NCI-H1694 (cell line): ENCODE results near the gene GTF2I.
"Not testable (repeated sequence)": the region's sequence is repeated elsewhere in the genome, so short reads cannot be mapped to it uniquely, and the experiment has no call there.

Source experiments
- DNase-seq: peaks from one replicate; lab custom pipeline; 2025; lab: John Stamatoyannopoulos, UW

The GTF2I gene

GRCh38 chr7:74717889-74718288, 60.4 kb downstream of the GTF2I start:
- DNase-seq: no peak

DNA sequence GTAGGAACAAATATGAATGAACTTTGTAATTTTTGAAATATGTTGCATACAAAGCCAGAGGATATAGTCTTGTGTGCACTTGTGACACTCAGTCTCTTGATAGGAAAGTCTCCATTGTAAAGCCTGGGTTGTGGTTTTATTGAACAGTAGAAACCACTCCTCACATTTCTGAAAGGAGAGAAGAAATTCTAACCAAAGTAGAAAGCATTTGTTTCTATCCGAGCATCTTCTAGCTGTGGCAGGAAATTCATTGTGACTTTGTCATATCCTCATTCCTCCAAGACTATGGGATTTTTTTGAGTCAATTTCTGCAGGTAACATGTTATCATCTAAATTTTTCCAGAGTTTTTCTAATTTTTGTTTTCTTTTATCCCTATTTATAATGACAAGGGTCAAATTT, 60.8 kb downstream of the GTF2I start:
- no peak for DNase-seq

DNA sequence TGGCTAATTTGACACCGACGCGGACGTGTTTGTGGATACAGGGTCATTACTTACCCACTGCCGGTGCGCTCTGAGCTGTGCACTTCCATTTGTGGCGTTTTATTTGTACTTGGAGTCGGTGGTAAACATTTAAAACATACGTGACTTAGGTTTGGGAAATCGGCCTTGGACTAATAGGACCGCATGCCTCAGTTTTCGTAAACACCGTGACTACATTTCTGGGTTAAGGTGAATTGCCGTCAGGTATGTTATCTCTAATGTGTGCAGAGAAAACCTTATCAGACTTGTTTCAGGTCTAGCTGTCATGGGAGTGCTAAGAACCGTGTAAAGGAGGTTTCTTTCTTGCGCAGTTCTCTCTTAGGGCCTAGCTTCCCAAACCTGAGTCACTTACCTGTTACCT, 64.6 kb downstream of the GTF2I start:
- no peak for DNase-seq

- no peak for DNase-seq
Observed at GRCh38 chr7:74725840-74726239, 68.3 kb downstream of the GTF2I start.

- DNase-seq: no peak
Observed at GRCh38 chr7:74726309-74727101, 69.0 kb downstream of the GTF2I start.

GRCh38 chr7:74728686-74729085, 71.2 kb downstream of the GTF2I start:
- DNase-seq: not testable (repeated sequence)

DNA sequence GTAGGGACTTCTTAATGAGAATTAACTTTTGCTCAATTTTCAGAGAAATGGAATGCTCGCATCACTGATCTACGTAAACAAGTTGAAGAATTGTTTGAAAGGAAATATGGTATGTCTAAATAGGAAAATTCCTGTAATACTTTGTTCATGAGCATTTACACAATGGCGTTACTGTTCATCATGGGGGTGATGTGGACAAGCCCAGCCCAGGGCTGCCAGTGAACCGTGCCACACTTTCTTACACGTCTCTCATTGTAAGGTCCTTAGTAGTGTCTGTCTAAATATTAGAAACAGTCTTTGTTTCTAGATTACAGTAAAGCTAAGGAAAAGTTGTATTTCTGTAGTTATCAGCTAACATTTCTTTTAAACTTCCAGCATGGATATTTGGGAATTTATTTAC, 72.7 kb downstream of the GTF2I start:
- DNase-seq: not testable (repeated sequence)

- not testable (repeated sequence) for DNase-seq
Observed at GRCh38 chr7:74739974-74740703, 82.6 kb downstream of the GTF2I start.

DNA sequence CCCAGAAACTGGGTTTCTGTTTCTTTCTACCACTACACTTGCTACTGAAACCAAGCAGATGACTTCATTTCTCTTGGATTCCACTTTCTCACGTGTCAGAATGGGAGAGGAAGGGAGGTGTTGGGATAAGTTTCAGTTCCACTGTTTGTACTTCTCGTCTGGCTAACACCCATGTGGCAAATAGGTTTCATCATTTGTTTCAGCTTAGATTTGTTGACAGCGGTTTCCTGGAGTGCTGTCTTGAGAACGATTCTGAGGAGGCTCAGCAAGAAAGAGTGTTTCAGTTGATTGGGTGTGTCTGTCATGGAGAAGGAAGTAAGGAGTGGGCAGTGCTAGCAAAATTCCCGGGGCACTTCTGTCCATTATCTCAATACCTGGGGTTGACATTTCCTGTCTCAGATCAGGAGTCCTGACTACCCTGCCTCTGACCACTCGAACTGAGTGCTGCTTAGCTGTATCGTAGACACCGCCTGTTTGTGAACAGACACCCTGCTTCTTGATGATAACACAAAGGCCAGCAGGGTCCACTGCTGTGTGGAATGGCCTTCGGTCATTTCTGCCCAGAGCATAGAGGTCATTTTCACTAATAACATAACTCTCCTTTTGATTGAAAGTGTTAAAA, 86.5 kb downstream of the GTF2I start:
- DNase-seq: not testable (repeated sequence)

DNA sequence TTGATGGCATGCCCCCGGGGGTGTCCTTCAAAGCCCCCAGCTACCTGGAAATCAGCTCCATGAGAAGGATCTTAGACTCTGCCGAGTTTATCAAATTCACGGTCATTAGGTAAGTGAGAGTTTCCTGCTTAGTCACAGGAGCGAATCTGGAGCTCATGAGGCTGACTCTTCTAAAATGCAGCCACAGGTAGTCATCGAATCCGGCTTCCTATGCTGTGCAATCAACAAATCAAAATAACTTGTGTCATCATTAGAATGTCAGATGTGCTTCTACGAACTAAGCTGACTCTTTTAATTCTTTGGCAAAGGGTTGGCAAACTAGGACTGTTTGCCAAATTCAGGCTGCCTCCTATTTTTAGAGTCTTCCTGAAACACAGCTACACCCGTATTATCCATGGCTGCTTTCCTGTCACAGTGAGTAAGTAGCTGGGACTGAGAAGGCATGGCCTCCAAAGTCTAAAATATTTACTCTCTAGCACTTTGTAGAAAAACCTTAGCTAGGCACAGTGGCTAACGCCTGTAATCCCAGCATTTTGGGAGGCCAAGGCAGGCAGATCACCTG, 96.5 kb downstream of the GTF2I start:
- DNase-seq: not testable (repeated sequence)

DNA sequence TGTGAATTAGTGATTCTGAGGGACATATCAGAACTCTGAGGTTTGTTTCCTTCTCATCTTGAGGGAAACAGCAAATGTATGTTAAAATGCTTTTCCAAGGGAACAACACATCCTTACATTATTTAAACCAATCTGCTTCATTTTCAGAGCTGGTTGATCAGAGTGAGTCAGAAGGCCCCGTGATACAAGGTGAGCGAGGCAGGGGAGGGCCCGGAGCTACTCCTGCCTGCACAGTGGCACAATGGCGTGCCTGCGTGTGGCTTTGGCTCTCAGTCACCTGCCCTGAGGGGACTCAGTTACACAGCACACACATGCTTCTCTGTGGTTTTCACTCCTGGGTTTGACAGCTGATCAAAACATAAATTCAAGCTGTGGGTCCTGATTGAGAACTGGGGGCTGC, 99.2 kb downstream of the GTF2I start:
- not testable (repeated sequence) for DNase-seq

DNA sequence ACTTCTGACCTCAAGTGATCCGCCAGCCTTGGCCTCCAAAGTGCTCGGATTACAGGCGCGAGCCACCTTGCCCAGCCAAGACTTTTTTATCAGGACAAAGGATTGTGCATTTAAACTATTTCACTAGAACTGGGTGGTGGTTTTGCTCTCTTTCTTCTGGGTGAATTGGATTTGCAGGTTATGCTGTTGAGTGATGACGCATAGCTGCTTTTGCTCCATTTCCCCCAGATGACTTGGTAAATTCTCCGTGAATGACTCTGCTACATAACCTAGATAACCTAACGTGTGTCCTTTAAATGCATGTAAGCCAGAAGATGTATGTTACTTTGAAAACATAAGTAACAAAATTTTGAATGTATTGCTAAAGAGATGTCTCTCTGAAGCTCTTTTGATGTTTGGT, 100.8 kb downstream of the GTF2I start:
- DNase-seq: not testable (repeated sequence)

- not testable (repeated sequence) for DNase-seq
Observed at GRCh38 chr7:74758982-74759381, 101.5 kb downstream of the GTF2I start.

DNA sequence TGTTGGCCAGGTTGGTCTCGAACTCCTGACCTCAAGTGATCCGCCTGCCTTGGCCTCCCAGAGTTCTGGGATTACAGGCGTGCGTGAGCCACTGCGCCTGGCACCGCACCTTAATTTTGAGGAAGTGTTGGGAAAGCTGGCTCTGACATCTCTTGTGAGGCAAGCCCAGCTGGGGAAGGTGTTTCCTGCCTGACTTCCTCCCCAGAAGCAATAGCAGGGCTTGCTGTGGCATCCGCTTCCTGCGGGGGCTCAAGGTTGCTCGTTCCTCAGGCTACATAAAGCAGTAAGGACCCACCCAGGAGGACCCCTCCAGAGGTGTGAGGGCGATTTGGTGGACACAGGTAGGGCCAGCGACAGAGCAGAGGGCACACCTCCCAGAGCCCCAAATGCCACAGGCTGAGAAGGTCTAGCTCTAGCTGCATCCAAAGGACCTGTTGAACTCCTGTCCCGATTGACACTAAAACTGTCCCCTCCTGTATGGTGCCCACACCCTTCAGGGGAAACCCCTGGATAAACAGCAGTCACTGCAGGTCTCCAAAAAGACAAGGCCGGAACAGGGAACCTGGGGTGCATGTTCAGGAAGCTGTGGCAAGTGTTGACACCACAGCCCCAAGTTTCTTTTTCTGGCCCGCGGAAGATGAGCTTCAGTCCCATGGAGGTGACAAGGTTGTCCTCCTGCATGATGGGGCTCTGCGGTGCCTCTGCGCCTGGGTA, 107.8 kb downstream of the GTF2I start:
- not testable (repeated sequence) for DNase-seq

- not testable (repeated sequence) for DNase-seq
Observed at GRCh38 chr7:74766509-74766908, 109.0 kb downstream of the GTF2I start.

DNA sequence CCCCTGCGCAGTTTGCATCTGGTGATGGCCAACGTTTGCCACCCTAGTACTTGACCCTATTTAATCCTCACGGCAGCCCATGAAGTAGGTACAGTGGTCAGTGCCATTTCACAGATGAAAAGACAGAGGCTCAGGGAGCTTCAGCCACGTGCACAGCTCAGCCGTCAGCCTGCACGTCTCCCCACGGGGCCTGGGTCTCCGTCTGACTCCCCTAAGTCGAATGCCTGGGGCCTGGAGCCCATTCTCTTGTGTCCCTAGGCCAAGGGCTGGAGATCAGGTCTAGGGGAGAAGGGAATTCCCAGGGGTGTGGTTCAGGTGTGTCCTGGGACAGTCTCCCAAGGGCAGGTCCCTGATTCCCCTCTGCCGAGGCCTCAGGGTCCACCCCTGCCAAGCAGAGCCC, 109.5 kb downstream of the GTF2I start:
- not testable (repeated sequence) for DNase-seq

GRCh38 chr7:74770062-74770461, 112.5 kb downstream of the GTF2I start:
- not testable (repeated sequence) for DNase-seq

DNA sequence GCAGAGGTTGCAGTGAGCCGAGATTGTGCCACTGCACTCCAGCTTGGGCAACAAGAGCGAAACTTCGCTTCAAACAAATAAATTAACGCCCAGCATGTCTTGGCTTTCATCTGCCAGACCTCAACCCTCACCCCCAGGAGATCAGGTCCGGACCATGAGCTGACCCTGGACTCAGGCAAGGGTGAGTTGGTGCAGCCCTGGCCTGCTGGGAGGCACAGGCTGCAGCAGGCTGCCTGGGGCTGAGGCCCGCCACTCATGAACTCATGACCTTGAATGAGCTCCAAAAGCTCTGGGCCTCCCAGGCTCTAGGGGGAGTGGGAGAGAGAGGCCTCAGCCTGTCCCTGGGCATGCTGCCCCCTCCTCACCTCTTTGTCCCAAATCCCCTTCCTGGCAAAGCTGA, 114.6 kb downstream of the GTF2I start:
- not testable (repeated sequence) for DNase-seq

DNA sequence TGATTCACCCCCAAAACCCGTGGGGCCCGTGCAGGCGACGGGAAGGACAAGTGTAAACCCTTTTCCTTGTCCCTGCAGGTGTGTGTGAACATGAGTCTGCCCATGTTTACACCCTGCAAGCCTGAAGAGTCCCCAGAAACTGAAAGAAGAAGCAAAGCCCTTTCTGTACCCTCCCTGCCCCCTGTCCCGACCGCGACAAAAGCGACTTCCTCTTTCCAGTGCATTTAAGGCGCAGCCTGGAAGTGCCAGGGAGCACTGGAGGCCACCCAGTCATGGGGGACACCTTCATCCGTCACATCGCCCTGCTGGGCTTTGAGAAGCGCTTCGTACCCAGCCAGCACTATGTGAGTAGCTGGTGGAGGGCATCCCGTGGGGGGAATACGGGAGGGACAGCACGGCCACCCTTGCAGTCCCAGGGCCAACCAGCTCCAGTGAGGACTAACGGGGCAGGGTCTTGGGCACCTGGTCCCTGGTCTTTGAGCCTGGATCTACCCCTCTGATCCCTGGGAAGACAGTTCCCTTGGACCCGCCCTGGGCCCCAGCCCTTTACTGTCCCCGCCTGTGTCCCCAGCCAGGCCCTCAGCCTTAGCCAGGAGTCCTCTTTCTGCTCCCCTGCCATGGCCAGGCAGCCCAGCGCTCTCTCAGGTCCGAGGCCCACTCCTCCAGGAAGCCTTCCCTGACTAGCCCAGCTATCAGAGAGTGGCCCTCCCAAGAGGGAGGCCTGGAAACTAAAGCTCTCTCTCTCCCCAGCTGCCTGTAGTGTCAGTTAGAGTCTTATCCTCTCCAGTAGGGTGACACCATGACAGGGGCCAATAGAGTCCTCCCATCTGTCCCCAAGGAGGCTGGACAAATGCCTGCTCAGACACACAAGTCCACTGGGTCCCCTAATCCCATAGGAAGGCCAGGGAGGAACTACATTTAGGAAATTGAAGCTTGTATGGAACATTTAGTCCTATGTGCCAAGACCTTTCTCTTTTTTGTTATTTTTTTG, 116.5 kb downstream of the GTF2I start, which contains the start of gene NCF1:
Gene NCF1 (plus strand): TSS at position 252 of the 991 bp plus-strand sequence. CDS start 21 bp downstream, at position 273.
- DNase-seq: not testable (repeated sequence)

DNA sequence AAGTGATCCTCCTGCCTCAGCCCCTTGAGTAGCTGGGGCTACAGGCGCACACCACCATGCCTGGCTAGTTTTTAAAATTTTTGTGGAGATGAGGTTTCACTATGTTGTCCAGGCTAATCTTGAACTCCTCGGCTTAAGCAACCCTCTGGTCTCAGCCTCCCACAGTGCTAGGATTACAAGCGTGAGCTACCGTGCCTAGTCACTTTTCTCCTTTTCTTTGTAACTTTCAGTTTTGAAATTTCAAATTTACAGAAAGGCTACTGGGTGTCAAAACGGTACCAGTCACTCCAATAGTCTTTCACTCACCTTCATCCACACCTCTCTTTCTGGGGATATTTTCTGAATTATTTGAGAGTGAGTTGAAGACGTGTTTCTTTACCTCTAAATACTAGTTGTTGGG, 117.6 kb downstream of the GTF2I start:
- DNase-seq: not testable (repeated sequence)
